ENCODE data around the gene SRGAP3.

Gene SRGAP3

GRCh38 chr3:9198899-9199335 is 50.5 kb downstream of the SRGAP3 start:
- no peak for DNase-seq

GRCh38 chr3:9198261-9198660 is 51.2 kb downstream of the SRGAP3 start:
- DNase-seq: no peak

- DNase-seq: no peak
These were observed 53.4 kb downstream of the SRGAP3 start for GRCh38 chr3:9196020-9196419.

- DNase-seq: no peak
These were observed 54.1 kb downstream of the SRGAP3 start for GRCh38 chr3:9195390-9195789.

GRCh38 chr3:9194509-9195184 is 54.8 kb downstream of the SRGAP3 start:
- DNase-seq: no peak

- no peak for DNase-seq
These were observed 55.7 kb downstream of the SRGAP3 start for GRCh38 chr3:9193633-9194195.

- no peak for DNase-seq
These were observed 56.2 kb downstream of the SRGAP3 start for GRCh38 chr3:9193211-9193610.

- no peak for DNase-seq
These were observed 57.0 kb downstream of the SRGAP3 start for GRCh38 chr3:9192248-9193025.

- no peak for DNase-seq
These were observed 59.2 kb downstream of the SRGAP3 start for GRCh38 chr3:9190276-9190675.

- DNase-seq: no peak
These were observed 60.9 kb downstream of the SRGAP3 start for GRCh38 chr3:9188583-9188982.

- DNase-seq: no peak
These were observed 63.7 kb downstream of the SRGAP3 start for GRCh38 chr3:9185701-9186100.

- DNase-seq: no peak
These were observed 64.4 kb downstream of the SRGAP3 start for GRCh38 chr3:9185046-9185445.

- no peak for DNase-seq
These were observed 65.0 kb downstream of the SRGAP3 start for GRCh38 chr3:9184461-9184835.

GRCh38 chr3:9183811-9184460 is 65.5 kb downstream of the SRGAP3 start:
- DNase-seq: no peak

- no peak for DNase-seq
These were observed 66.4 kb downstream of the SRGAP3 start for GRCh38 chr3:9183011-9183410.

- DNase-seq: no peak
These were observed 68.7 kb downstream of the SRGAP3 start for GRCh38 chr3:9180764-9181117.

GRCh38 chr3:9179826-9180763 is 69.4 kb downstream of the SRGAP3 start:
- DNase-seq: no peak

- DNase-seq: no peak
These were observed 70.7 kb downstream of the SRGAP3 start for GRCh38 chr3:9178697-9179096.

- DNase-seq: no peak
These were observed 74.0 kb downstream of the SRGAP3 start for GRCh38 chr3:9175421-9175820.

GRCh38 chr3:9173445-9173844 is 76.0 kb downstream of the SRGAP3 start:
- DNase-seq: no peak

GRCh38 chr3:9172851-9173321 is 76.6 kb downstream of the SRGAP3 start:
- no peak for DNase-seq

- no peak for DNase-seq
These were observed 78.6 kb downstream of the SRGAP3 start for GRCh38 chr3:9170851-9171160.
